Loucy (cell line): Measurements from ENCODE around the gene TMEM39A.

ENCODE experiments used
- EZH2phosphoT487 ChIP-seq: fragments of 200-600 bp; IDR thresholded peaks from 2 replicates; pipeline ENCODE4 v1.6.1; 2018; ENCODE audit warnings: antibody characterized with exemption, mild to moderate bottlenecking, moderate library complexity, borderline replicate concordance
- TF ChIP-seq, protein P1 (sequence below): fragments of 200-600 bp; sonication (generic); conservative IDR thresholded peaks from 2 replicates; pipeline ENCODE4 v1.5.1; 2014; ENCODE audit warnings: mild to moderate bottlenecking, antibody characterized with exemption, low read length

DNA sequence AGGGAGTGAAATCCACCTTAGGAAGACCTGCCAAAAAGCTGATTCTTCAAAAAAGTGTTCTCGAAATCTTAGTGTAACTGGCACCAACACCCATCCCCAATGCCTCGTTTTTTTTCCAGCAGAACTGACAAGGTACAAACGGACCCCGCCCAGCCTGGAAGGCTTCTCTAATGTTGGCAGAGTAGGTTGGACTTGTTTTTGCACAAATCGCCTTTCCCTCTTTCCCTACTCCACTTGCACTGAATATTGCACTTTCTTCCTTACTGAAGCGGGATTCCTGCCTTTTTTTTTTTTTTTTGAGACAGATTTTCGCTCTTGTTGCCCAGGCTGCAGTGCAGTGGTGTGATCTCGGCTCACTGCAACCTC lies 34.4 kb upstream of the TMEM39A start:
- no peak for TF ChIP-seq EZH2phosphoT487
- TF ChIP-seq, protein P1, sequence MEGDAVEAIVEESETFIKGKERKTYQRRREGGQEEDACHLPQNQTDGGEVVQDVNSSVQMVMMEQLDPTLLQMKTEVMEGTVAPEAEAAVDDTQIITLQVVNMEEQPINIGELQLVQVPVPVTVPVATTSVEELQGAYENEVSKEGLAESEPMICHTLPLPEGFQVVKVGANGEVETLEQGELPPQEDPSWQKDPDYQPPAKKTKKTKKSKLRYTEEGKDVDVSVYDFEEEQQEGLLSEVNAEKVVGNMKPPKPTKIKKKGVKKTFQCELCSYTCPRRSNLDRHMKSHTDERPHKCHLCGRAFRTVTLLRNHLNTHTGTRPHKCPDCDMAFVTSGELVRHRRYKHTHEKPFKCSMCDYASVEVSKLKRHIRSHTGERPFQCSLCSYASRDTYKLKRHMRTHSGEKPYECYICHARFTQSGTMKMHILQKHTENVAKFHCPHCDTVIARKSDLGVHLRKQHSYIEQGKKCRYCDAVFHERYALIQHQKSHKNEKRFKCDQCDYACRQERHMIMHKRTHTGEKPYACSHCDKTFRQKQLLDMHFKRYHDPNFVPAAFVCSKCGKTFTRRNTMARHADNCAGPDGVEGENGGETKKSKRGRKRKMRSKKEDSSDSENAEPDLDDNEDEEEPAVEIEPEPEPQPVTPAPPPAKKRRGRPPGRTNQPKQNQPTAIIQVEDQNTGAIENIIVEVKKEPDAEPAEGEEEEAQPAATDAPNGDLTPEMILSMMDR, result no peak
